OCI-LY1 (cell line): Measurements from ENCODE around the gene STK38L.

ENCODE experiments used
- EZH2 ChIP-seq: fragments of 200-600 bp; sonication (generic), shearing (Covaris generic); IDR thresholded peaks from 2 replicates; pipeline ENCODE4 v1.8.0; 2017; ENCODE audit warnings: borderline replicate concordance, mixed run types, mild to moderate bottlenecking, antibody characterized with exemption, low read length, moderate library complexity, mixed read lengths
- TF ChIP-seq, protein P1 (sequence below): fragments of 200-600 bp; sonication (generic), shearing (Covaris generic); IDR thresholded peaks from 2 replicates; pipeline ENCODE4 v1.5.1; 2017; ENCODE audit warnings: mild to moderate bottlenecking, antibody characterized with exemption, low read length, moderate library complexity, mixed read lengths

DNA sequence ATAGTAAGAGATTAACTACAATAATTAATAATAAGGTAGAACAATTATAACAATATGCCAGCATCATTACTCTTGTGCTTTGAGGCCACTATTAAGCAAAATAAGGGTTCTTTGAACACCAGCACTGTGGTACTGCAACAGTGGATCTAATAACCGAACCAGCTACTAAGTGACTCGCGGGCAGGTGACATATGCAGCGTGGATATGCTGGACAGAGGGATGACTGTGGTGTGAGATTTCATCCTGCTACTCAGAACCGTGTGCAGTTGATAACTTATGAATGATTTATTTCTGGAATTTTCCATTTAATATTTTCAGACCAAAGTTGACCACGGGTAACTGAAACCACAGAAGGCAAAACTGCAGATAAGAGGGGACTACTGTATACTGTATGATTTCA lies 123.0 kb downstream of the STK38L start:
- TF ChIP-seq, protein P1, sequence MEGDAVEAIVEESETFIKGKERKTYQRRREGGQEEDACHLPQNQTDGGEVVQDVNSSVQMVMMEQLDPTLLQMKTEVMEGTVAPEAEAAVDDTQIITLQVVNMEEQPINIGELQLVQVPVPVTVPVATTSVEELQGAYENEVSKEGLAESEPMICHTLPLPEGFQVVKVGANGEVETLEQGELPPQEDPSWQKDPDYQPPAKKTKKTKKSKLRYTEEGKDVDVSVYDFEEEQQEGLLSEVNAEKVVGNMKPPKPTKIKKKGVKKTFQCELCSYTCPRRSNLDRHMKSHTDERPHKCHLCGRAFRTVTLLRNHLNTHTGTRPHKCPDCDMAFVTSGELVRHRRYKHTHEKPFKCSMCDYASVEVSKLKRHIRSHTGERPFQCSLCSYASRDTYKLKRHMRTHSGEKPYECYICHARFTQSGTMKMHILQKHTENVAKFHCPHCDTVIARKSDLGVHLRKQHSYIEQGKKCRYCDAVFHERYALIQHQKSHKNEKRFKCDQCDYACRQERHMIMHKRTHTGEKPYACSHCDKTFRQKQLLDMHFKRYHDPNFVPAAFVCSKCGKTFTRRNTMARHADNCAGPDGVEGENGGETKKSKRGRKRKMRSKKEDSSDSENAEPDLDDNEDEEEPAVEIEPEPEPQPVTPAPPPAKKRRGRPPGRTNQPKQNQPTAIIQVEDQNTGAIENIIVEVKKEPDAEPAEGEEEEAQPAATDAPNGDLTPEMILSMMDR = no peak
- no peak for TF ChIP-seq EZH2
